ENCODE results near the gene NDST1. TPM values are rescaled to one million over a fixed set of nuclear protein-coding genes. Genes with fewer than 3 reads are reported as not detected.

Gene NDST1
- total RNA-seq, 6 donors from 2014 or later, result 81.7 to 265 (median 166) TPM

DNA sequence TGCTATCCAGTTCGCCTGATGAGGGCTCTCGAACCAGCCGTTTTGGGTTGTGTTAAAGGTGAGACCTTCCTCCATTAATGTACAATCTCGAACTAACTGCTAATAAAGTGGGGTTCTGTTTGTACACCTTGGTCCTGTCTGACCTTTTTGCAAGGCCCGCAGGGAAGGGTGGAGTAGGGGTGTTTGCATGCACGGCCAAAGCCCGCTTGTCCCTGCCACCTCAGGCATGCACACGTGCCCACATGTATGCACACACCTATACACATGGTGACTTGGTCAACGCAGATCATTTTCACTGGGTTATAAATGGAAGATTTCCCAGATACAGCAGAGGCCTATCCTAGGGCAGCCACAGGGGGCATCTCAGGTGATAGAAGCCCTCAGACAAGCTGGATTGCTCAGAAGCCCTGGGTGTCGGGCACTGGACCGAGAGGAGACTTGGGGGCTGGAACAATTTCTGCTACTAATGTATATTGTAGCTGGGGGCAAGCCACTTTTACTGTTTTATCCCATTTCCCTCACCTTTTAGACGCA lies 50.2 kb downstream of the NDST1 start:
- ATAC-seq (ENCODE audit: low FRiP score in 2 of 2) (no peak), DNase-seq (no peak)
- Histone ChIP-seq H3K9me3 (no peaks in the 10 kb centered on the region), H3K27ac (no peak overlapping the region), H3K4me3 (no peak overlapping the region), H3K4me1 (peaks cover 0 to 7% (median 4%) of the 10 kb centered on the region in 4 donors), H3K27me3 (no peaks in the 10 kb centered on the region), H3K36me3 (peaks cover 15 to 44% (median 30%) of the 10 kb centered on the region in 4 donors)
- no peak for TF ChIP-seq EP300 (IDR thresholded peaks at IDR 0.05)
- no peak for TF ChIP-seq POLR2A (IDR thresholded peaks at IDR 0.05)
- TF ChIP-seq CTCF (IDR thresholded peaks at IDR 0.05), result no peak
- TF ChIP-seq POLR2AphosphoS5 (IDR thresholded peaks at IDR 0.05), result no peak
- WGBS, 2 donors, result 74 to 88% methylated on average over 12 of the region's 12 CpGs

DNA sequence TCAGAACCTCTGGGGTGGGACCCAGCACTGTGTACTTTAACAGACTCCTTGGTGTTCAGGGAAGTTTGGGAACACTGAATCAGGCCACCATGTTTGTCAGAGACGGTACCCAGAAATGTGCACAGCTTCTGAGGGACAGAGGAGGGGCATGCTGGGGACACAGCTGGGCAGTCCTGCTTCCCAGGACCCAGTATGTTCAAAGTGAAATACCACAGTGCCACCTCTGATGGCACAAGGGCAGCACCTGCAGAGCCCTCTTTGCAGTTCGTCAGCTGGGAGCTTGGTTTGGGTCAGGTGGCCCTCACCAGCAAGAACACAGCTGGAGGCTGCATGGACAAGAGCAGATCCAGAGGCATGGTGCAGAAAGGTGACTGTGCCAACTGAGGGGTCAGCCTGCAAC lies 51.2 kb downstream of the NDST1 start:
- Histone ChIP-seq H3K27ac (no peak overlapping the region), H3K9me3 (no peaks in the 10 kb centered on the region), H3K27me3 (no peaks in the 10 kb centered on the region), H3K4me1 (peaks cover 0 to 7% (median 4%) of the 10 kb centered on the region in 4 donors), H3K4me3 (no peak overlapping the region), H3K36me3 (peaks cover 9 to 34% (median 20%) of the 10 kb centered on the region in 4 donors)
- no peak for ATAC-seq (ENCODE audit: low FRiP score in 2 of 2)
- no peak for TF ChIP-seq EP300 (IDR thresholded peaks at IDR 0.05)
- no peak for TF ChIP-seq CTCF (IDR thresholded peaks at IDR 0.05)
- no peak for TF ChIP-seq POLR2AphosphoS5 (IDR thresholded peaks at IDR 0.05)
- TF ChIP-seq POLR2A (IDR thresholded peaks at IDR 0.05), result no peak
- WGBS, 2 donors, result 70 to 83% methylated on average over 1 to 2 of the region's 2 CpGs
- no peak for DNase-seq

DNA sequence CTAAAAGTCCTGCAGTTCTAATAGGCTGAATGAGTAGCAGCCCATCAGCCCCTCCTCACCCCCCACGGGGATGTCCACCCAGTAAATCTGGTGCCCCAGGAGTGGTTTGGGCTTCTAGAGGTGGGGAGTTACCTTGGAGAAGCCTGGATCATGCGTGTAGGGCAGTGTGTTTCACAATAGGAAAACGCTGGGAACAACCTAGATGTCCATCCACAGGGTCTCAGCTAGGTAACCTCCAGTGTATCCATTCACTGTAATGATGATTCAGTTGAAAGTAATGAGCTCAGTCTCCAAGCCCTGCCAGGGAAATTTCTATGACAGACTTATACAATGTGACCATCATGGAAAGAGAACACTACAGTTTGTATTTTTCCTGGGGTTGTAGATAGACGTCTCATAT lies 51.8 kb downstream of the NDST1 start:
- ATAC-seq (ENCODE audit: low FRiP score in 2 of 2) (no peak), DNase-seq (no peak)
- H3K4me1 ChIP-seq, result peaks cover 0 to 7% (median 4%) of the 10 kb centered on the region in 4 donors
- 69 to 71% methylated on average over 1 to 4 of the region's 4 CpGs for WGBS, 2 donors
- no peaks in the 10 kb centered on the region for H3K27me3 ChIP-seq
- no peak overlapping the region for H3K4me3 ChIP-seq
- peaks cover 6 to 28% (median 16%) of the 10 kb centered on the region in 4 donors for H3K36me3 ChIP-seq
- H3K9me3 ChIP-seq, result no peaks in the 10 kb centered on the region
- no peak overlapping the region for H3K27ac ChIP-seq
- no peak for TF ChIP-seq EP300 (IDR thresholded peaks at IDR 0.05)
- TF ChIP-seq CTCF (IDR thresholded peaks at IDR 0.05), result no peak
- TF ChIP-seq POLR2AphosphoS5 (IDR thresholded peaks at IDR 0.05), result no peak
- no peak for TF ChIP-seq POLR2A (IDR thresholded peaks at IDR 0.05)

GRCh38 chr5:150560401-150561191 lies 52.7 kb downstream of the NDST1 start:
- peaks cover 0 to 19% (median 7%) of the 10 kb centered on the region in 4 donors for H3K36me3 ChIP-seq
- 23 to 27% methylated on average over 11 of the region's 11 CpGs for WGBS, 2 donors
- H3K9me3 ChIP-seq, result no peaks in the 10 kb centered on the region
- no peak overlapping the region for H3K4me3 ChIP-seq
- H3K4me1 ChIP-seq, result peaks cover 0 to 7% (median 4%) of the 10 kb centered on the region in 4 donors
- H3K27ac ChIP-seq, result no peak overlapping the region
- no peaks in the 10 kb centered on the region for H3K27me3 ChIP-seq
- TF ChIP-seq EP300 (IDR thresholded peaks at IDR 0.05), result no peak
- TF ChIP-seq POLR2A (IDR thresholded peaks at IDR 0.05), result no peak
- peak; percentile 85 to 91 (median 85) for TF ChIP-seq CTCF (IDR thresholded peaks at IDR 0.05)
- no peak for TF ChIP-seq POLR2AphosphoS5 (IDR thresholded peaks at IDR 0.05)
- ATAC-seq (ENCODE audit: low FRiP score in 2 of 2), result peak; percentile 91 to 92
- peak in 1 of 2 donors; percentile 89 for DNase-seq
